ENCODE results near the gene DARS1.

DARS1 gene

GRCh38 chr2:135997380-135997779 is 12.0 kb upstream of the DARS1 start:
- Histone ChIP-seq H2AK5ac (ENCODE audit: low read depth, low read length) (no peak overlapping the region), H3K4me3 (ENCODE audit: low read length in 2 of 2) (no peak overlapping the region), H3K9me3 (replicated peaks in 1 of 2; ENCODE audit: control insufficient read depth in 2 of 2, insufficient read depth in 1 of 2, low read depth in 1 of 2, low read length in 2 of 2) (no peaks in the 10 kb centered on the region), H3K4me2 (ENCODE audit: insufficient read depth, low read length, poor library complexity, severe bottlenecking) (no peak overlapping the region), H4K91ac (ENCODE audit: low read depth, low read length, poor library complexity) (no peak overlapping the region), H3K18ac (ENCODE audit: low read length) (peak overlapping the region; percentile 62), H2BK12ac (ENCODE audit: low read length) (no peak overlapping the region), H3K9ac (ENCODE audit: low read depth, low read length, poor library complexity) (no peak overlapping the region), H3K27me3 (ENCODE audit: control insufficient read depth in 3 of 3, insufficient read depth in 3 of 3, low read depth in 1 of 3, low read length in 3 of 3) (no peaks in the 10 kb centered on the region), H3K36me3 (replicated peaks in 1 of 2; ENCODE audit: control insufficient read depth in 2 of 2, insufficient read depth in 2 of 2, low read length in 2 of 2) (no peaks in the 10 kb centered on the region), H3K4me1 (ENCODE audit: control insufficient read depth in 2 of 2, insufficient read depth in 1 of 2, low read depth in 1 of 2, low read length in 2 of 2) (peaks cover 7 to 15% of the 10 kb centered on the region in 2 donors), H3K23ac (ENCODE audit: low read depth, low read length, poor library complexity) (no peak overlapping the region), H3K27ac (replicated peaks; ENCODE audit: low read length) (no peak overlapping the region), H4K8ac (ENCODE audit: low read depth, low read length) (no peak overlapping the region), H2BK5ac (ENCODE audit: low read length) (no peak overlapping the region), H2BK15ac (ENCODE audit: low read length) (no peak overlapping the region), H3K79me1 (ENCODE audit: low read depth, low read length) (no peaks in the 10 kb centered on the region), H3K14ac (ENCODE audit: low read length) (no peak overlapping the region), H2AFZ (ENCODE audit: low read length) (peak overlapping the region; percentile 57), H2BK120ac (ENCODE audit: low read depth, low read length) (no peak overlapping the region), H3K4ac (ENCODE audit: low read length) (no peak overlapping the region)
- peak; percentile 58 for DNase-seq (ENCODE audit: low spot score)
- no CpG with 5 or more reads among the region's 5 CpGs for WGBS, 2 donors (ENCODE audit: extremely low coverage in 2 of 2, insufficient read length in 2 of 2, insufficient replicate concordance in 1 of 2)

GRCh38 chr2:135996304-135996703 is 10.9 kb upstream of the DARS1 start:
- no peak overlapping the region for H2AFZ ChIP-seq (ENCODE audit: low read length)
- H4K8ac ChIP-seq (ENCODE audit: low read depth, low read length) = no peak overlapping the region
- no peak overlapping the region for H3K4me3 ChIP-seq (ENCODE audit: low read length in 2 of 2)
- H2BK120ac ChIP-seq (ENCODE audit: low read depth, low read length) = no peak overlapping the region
- no peaks in the 10 kb centered on the region for H3K27me3 ChIP-seq (ENCODE audit: control insufficient read depth in 3 of 3, insufficient read depth in 3 of 3, low read depth in 1 of 3, low read length in 3 of 3)
- H3K9ac ChIP-seq (ENCODE audit: low read depth, low read length, poor library complexity) = no peak overlapping the region
- DNase-seq (ENCODE audit: low spot score) = no peak
- H3K4me2 ChIP-seq (ENCODE audit: insufficient read depth, low read length, poor library complexity, severe bottlenecking) = no peak overlapping the region
- H3K27ac ChIP-seq (replicated peaks; ENCODE audit: low read length) = no peak overlapping the region
- no peak overlapping the region for H2BK5ac ChIP-seq (ENCODE audit: low read length)
- no peaks in the 10 kb centered on the region for H3K9me3 ChIP-seq (replicated peaks in 1 of 2; ENCODE audit: control insufficient read depth in 2 of 2, insufficient read depth in 1 of 2, low read depth in 1 of 2, low read length in 2 of 2)
- no peak overlapping the region for H2AK5ac ChIP-seq (ENCODE audit: low read depth, low read length)
- H3K79me1 ChIP-seq (ENCODE audit: low read depth, low read length) = no peaks in the 10 kb centered on the region
- H2BK15ac ChIP-seq (ENCODE audit: low read length) = no peak overlapping the region
- no peaks in the 10 kb centered on the region for H3K36me3 ChIP-seq (replicated peaks in 1 of 2; ENCODE audit: control insufficient read depth in 2 of 2, insufficient read depth in 2 of 2, low read length in 2 of 2)
- H3K14ac ChIP-seq (ENCODE audit: low read length) = no peak overlapping the region
- H3K4ac ChIP-seq (ENCODE audit: low read length) = no peak overlapping the region
- H4K91ac ChIP-seq (ENCODE audit: low read depth, low read length, poor library complexity) = no peak overlapping the region
- peaks cover 7 to 15% of the 10 kb centered on the region in 2 donors for H3K4me1 ChIP-seq (ENCODE audit: control insufficient read depth in 2 of 2, insufficient read depth in 1 of 2, low read depth in 1 of 2, low read length in 2 of 2)
- H3K23ac ChIP-seq (ENCODE audit: low read depth, low read length, poor library complexity) = no peak overlapping the region
- no peak overlapping the region for H2BK12ac ChIP-seq (ENCODE audit: low read length)
- H3K18ac ChIP-seq (ENCODE audit: low read length) = no peak overlapping the region
- WGBS, 2 donors (ENCODE audit: extremely low coverage in 2 of 2, insufficient read length in 2 of 2, insufficient replicate concordance in 1 of 2) = no CpG with 5 or more reads among the region's 2 CpGs

- H3K9ac ChIP-seq (ENCODE audit: low read depth, low read length, poor library complexity) = no peak overlapping the region
- no peak overlapping the region for H2BK120ac ChIP-seq (ENCODE audit: low read depth, low read length)
- no peak overlapping the region for H3K4me2 ChIP-seq (ENCODE audit: insufficient read depth, low read length, poor library complexity, severe bottlenecking)
- no peak overlapping the region for H2AFZ ChIP-seq (ENCODE audit: low read length)
- H3K18ac ChIP-seq (ENCODE audit: low read length) = no peak overlapping the region
- H2BK15ac ChIP-seq (ENCODE audit: low read length) = no peak overlapping the region
- H3K4me1 ChIP-seq (ENCODE audit: control insufficient read depth in 2 of 2, insufficient read depth in 1 of 2, low read depth in 1 of 2, low read length in 2 of 2) = peaks cover 3 to 4% of the 10 kb centered on the region in 2 donors
- no peaks in the 10 kb centered on the region for H3K79me1 ChIP-seq (ENCODE audit: low read depth, low read length)
- no peak overlapping the region for H2BK5ac ChIP-seq (ENCODE audit: low read length)
- no peak overlapping the region for H3K4ac ChIP-seq (ENCODE audit: low read length)
- DNase-seq (ENCODE audit: low spot score) = no peak
- no peak overlapping the region for H3K27ac ChIP-seq (replicated peaks; ENCODE audit: low read length)
- no peak overlapping the region for H4K91ac ChIP-seq (ENCODE audit: low read depth, low read length, poor library complexity)
- H3K36me3 ChIP-seq (replicated peaks in 1 of 2; ENCODE audit: control insufficient read depth in 2 of 2, insufficient read depth in 2 of 2, low read length in 2 of 2) = no peaks in the 10 kb centered on the region
- H3K14ac ChIP-seq (ENCODE audit: low read length) = no peak overlapping the region
- H2AK5ac ChIP-seq (ENCODE audit: low read depth, low read length) = no peak overlapping the region
- no peaks in the 10 kb centered on the region for H3K9me3 ChIP-seq (replicated peaks in 1 of 2; ENCODE audit: control insufficient read depth in 2 of 2, insufficient read depth in 1 of 2, low read depth in 1 of 2, low read length in 2 of 2)
- H2BK12ac ChIP-seq (ENCODE audit: low read length) = no peak overlapping the region
- H3K27me3 ChIP-seq (ENCODE audit: control insufficient read depth in 3 of 3, insufficient read depth in 3 of 3, low read depth in 1 of 3, low read length in 3 of 3) = no peaks in the 10 kb centered on the region
- no CpG with 5 or more reads among the region's 3 CpGs for WGBS, 2 donors (ENCODE audit: extremely low coverage in 2 of 2, insufficient read length in 2 of 2, insufficient replicate concordance in 1 of 2)
- H4K8ac ChIP-seq (ENCODE audit: low read depth, low read length) = no peak overlapping the region
- no peak overlapping the region for H3K4me3 ChIP-seq (ENCODE audit: low read length in 2 of 2)
- no peak overlapping the region for H3K23ac ChIP-seq (ENCODE audit: low read depth, low read length, poor library complexity)
Observed at GRCh38 chr2:135994281-135994680, 8.9 kb upstream of the DARS1 start.

GRCh38 chr2:135993421-135993820 is 8.0 kb upstream of the DARS1 start:
- H4K8ac ChIP-seq (ENCODE audit: low read depth, low read length) = no peak overlapping the region
- H2AFZ ChIP-seq (ENCODE audit: low read length) = no peak overlapping the region

More at GRCh38 chr2:135993421-135993820, 8.0 kb upstream of the DARS1 start:
- Histone ChIP-seq H3K4me3 (ENCODE audit: low read length in 2 of 2) (no peak overlapping the region), H2BK12ac (ENCODE audit: low read length) (no peak overlapping the region), H3K27ac (replicated peaks; ENCODE audit: low read length) (no peak overlapping the region), H3K18ac (ENCODE audit: low read length) (no peak overlapping the region), H3K9me3 (replicated peaks in 1 of 2; ENCODE audit: control insufficient read depth in 2 of 2, insufficient read depth in 1 of 2, low read depth in 1 of 2, low read length in 2 of 2) (no peaks in the 10 kb centered on the region), H3K79me1 (ENCODE audit: low read depth, low read length) (no peaks in the 10 kb centered on the region), H3K23ac (ENCODE audit: low read depth, low read length, poor library complexity) (no peak overlapping the region), H3K27me3 (ENCODE audit: control insufficient read depth in 3 of 3, insufficient read depth in 3 of 3, low read depth in 1 of 3, low read length in 3 of 3) (no peaks in the 10 kb centered on the region), H2BK15ac (ENCODE audit: low read length) (no peak overlapping the region), H3K4me1 (ENCODE audit: control insufficient read depth in 2 of 2, insufficient read depth in 1 of 2, low read depth in 1 of 2, low read length in 2 of 2) (peaks cover 3 to 4% of the 10 kb centered on the region in 2 donors), H3K36me3 (replicated peaks in 1 of 2; ENCODE audit: control insufficient read depth in 2 of 2, insufficient read depth in 2 of 2, low read length in 2 of 2) (no peaks in the 10 kb centered on the region), H2BK5ac (ENCODE audit: low read length) (no peak overlapping the region), H3K9ac (ENCODE audit: low read depth, low read length, poor library complexity) (no peak overlapping the region), H3K14ac (ENCODE audit: low read length) (no peak overlapping the region), H2AK5ac (ENCODE audit: low read depth, low read length) (no peak overlapping the region), H4K91ac (ENCODE audit: low read depth, low read length, poor library complexity) (no peak overlapping the region), H2BK120ac (ENCODE audit: low read depth, low read length) (no peak overlapping the region), H3K4ac (ENCODE audit: low read length) (no peak overlapping the region), H3K4me2 (ENCODE audit: insufficient read depth, low read length, poor library complexity, severe bottlenecking) (no peak overlapping the region)
- no peak for DNase-seq (ENCODE audit: low spot score)

All from neuronal stem cell (in vitro differentiated cells).